HG03064 (cell line): Measurements from ENCODE around the gene EBLN2.

Experiments used
- ATAC-seq: cut with Tn5 transposase; IDR thresholded peaks from one replicate; pipeline ENCODE4 v1.9.1; 2021; ENCODE audit warnings: low read depth; ENCODE audit not compliant: unreplicated experiment

Gene EBLN2

DNA sequence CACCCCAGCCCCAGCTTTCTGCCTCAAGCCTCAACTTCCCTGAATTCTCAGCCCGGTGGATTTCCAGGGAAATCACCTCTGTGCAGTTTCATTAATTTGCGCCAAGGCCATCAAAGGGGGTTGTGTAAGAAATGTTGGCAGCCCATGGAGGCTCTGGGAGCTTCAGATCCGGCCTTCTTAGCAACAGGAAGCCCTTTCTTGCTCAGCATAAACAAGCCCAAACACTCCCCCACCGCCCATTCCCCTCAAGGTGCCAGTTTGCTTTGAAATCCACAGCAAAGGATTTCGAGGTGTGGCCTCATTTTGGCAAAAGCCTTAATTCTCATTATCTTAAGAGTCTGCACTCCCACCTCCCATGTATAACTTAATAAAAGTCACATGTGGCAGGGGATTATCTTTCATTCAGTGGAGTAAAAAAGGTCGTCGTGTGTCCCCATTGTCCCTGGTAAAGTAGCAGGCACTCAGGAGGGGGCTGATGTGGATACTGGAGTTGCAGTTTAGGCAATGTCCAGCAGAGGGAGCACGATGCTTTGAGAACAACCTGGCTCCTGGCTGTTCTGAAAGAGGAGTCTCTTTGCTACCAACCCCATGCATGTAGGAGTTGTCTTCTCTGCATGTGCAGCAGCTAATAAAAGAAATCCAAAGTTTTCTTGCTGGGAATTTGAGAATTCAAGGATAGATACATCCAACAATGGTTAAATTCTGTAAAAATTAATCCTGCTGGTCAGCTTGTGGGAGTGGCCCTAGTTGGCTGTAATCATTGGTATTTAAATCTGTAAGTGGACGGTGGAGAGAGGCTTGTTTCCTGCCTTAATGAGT lies 39.5 kb downstream of the EBLN2 start:
- ATAC-seq, result no peak

DNA sequence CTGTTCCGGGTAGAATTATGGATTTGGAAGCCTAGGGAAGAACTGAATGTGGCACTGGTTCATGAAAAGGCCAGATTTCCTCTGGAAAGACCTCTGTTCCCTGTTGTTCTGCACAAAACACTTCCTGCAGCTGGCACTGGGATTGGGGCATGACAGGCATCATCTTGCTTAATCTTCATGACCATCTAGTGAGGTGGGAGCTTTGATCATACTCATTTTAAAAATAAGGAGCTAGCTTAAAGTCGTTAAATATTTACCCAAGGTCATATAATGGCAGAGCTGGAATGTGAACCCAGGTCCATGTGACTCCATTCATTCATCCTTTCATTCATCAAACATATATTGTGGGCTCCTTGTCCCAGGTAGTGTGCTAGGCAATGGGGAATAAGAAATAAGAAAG lies 40.4 kb downstream of the EBLN2 start:
- no peak for ATAC-seq

DNA sequence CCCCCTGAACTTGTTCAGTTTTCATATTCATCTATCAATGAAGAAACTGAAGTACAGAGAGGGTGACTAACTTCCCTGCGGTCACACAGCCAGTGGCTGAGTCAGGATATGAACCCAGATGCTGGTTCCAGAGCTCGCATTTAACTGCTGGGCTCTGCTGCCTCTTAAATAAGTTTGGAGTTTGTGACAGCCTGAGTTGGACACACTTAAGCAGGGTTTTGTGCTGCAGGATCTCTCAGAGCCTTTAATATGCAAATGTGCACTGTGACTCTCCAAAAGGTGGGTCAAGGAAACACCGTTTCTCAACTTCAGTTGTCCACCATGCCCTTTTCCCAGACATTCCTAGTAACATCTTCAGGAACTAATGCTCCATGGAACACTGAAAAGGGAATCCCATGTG lies 45.8 kb downstream of the EBLN2 start:
- no peak for ATAC-seq

DNA sequence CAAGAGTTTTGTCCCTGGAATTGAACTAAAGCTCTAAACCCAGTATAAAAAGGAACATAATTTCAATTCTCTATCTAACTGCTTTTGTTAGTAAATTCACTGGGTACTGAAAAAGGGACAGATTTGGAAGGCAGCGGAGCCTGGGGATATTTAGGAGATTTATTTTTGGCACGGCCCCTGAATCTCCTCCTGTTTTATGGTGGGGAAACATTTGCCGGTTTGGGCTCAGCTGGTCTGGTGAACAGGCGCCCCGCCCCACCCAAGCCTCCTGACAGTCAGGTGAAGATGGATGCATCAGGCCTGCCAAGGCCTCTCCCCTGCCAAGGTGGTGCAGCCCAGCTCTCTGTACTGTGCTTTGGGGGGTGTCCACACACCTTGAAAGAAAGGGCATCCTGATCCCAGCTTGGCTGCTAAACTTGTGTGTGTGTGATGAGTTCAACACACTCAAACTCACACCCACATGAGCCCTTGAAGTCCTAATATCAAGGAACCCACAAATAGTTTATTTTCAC lies 46.3 kb downstream of the EBLN2 start:
- ATAC-seq, result no peak

DNA sequence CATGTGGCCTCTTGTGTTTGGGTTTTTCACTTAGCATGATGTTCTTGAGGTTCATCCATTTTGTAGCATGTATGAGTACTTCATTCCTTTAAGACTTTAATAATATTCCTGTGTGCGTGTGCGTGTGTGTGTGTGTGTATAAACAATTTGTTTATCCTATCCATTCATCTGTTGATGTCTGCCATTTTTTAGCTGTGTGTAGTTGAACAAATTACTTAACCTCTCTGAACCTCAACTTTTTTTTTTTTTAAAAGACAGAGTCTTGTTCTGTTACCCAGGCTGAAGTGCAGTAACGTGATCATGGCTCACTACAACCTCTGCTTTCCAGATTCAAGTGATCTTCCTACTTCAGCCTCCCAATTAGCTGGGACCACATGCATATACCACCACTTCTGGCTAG lies 47.3 kb downstream of the EBLN2 start:
- no peak for ATAC-seq

DNA sequence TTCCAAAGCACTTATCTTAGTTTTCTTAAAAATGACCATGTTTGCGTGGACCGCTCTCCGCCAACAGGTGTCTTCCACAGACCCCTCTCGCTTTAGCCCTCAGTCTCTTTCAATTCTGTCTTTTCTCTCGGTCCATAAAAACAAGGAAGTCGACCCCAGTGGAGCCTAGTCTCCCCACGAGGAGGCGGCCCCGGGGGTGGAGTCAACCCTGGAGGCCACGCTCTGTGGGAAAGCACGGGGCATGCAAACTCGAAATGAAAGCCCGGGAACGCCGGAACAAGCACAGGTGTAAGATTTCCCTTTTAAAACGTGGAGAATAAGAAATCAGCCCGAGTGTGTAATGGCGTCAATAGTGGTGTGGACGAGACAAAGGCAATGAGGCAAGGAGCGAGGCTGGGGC lies 49.1 kb downstream of the EBLN2 start:
- ATAC-seq, result no peak
